GM12892 (cell line): ENCODE data around the gene ANKMY1.

Experiments
- POLR2A ChIP-seq: IDR thresholded peaks from 2 replicates; pipeline ENCODE4 v1.6.1; 2011; ENCODE audit warnings: low read depth, low read length, control low read depth
- POLR2AphosphoS5 ChIP-seq: IDR thresholded peaks from 2 replicates; pipeline ENCODE4 v1.6.1; 2011; ENCODE audit warnings: low read depth, low read length, control low read depth
- TAF1 ChIP-seq: IDR thresholded peaks from 2 replicates; pipeline ENCODE4 v1.6.1; 2011; ENCODE audit warnings: low read depth, mild to moderate bottlenecking, control low read depth, low read length, borderline replicate concordance

- no peak for TF ChIP-seq TAF1
- no peak for TF ChIP-seq POLR2A
- TF ChIP-seq POLR2AphosphoS5: no peak
Measured at GRCh38 chr2:240465765-240466578, 91.8 kb downstream of the ANKMY1 start.
